ENCODE measurements around the gene RASA3.
"Not testable (repeated sequence)": the region's sequence is repeated elsewhere in the genome, so short reads cannot be mapped to it uniquely, and the experiment has no call there.

The RASA3 gene

GRCh38 chr13:114134111-114134943 lies 1.9 kb upstream of the RASA3 start:
- no peaks in the 10 kb centered on the region for H3K27me3 ChIP-seq (ENCODE audit: insufficient read depth, low read length, poor library complexity, severe bottlenecking)
- H3K4me2 ChIP-seq (ENCODE audit: low read depth, low read length, poor library complexity, severe bottlenecking): no peak overlapping the region

GRCh38 chr13:114133552-114133951 lies 1.1 kb upstream of the RASA3 start:
- H3K9me3 ChIP-seq (ENCODE audit: insufficient read depth, low read depth, low read length); H3K9me2 ChIP-seq (replicated peaks; ENCODE audit: low read depth, low read length); H3K36me3 ChIP-seq (ENCODE audit: insufficient read depth, low read length); H3K4me2 ChIP-seq (ENCODE audit: low read depth, low read length, poor library complexity, severe bottlenecking); H3K27me3 ChIP-seq (ENCODE audit: insufficient read depth, low read length, poor library complexity, severe bottlenecking); H4K20me1 ChIP-seq (ENCODE audit: insufficient read depth, low read length, poor library complexity, severe bottlenecking); H2AFZ ChIP-seq (ENCODE audit: low read length); H3K4me3 ChIP-seq (ENCODE audit: low read length, poor library complexity, severe bottlenecking); H3K9ac ChIP-seq (ENCODE audit: low read depth, low read length, poor library complexity, severe bottlenecking): not testable (repeated sequence)
- Histone ChIP-seq H3K79me2 (ENCODE audit: insufficient read depth, low read length) (peaks cover 36% of the 10 kb centered on the region), H3F3A (ENCODE audit: low read depth) (peaks cover 27% of the 10 kb centered on the region), H3K4me1 (ENCODE audit: insufficient read depth, low read length, poor library complexity, severe bottlenecking) (peaks cover 30% of the 10 kb centered on the region)

More at GRCh38 chr13:114134111-114134943, 1.9 kb upstream of the RASA3 start:
- Histone ChIP-seq H4K20me1 (ENCODE audit: insufficient read depth, low read length, poor library complexity, severe bottlenecking) (peaks cover 4% of the 10 kb centered on the region), H3K9me2 (replicated peaks; ENCODE audit: low read depth, low read length) (no peaks in the 10 kb centered on the region), H2AFZ (ENCODE audit: low read length) (no peak overlapping the region), H3K4me3 (ENCODE audit: low read length, poor library complexity, severe bottlenecking) (no peak overlapping the region), H3K36me3 (ENCODE audit: insufficient read depth, low read length) (no peaks in the 10 kb centered on the region), H3K9ac (ENCODE audit: low read depth, low read length, poor library complexity, severe bottlenecking) (no peak overlapping the region), H3F3A (ENCODE audit: low read depth) (peaks cover 25% of the 10 kb centered on the region), H3K9me3 (ENCODE audit: insufficient read depth, low read depth, low read length) (no peaks in the 10 kb centered on the region), H3K79me2 (ENCODE audit: insufficient read depth, low read length) (peaks cover 30% of the 10 kb centered on the region), H3K4me1 (ENCODE audit: insufficient read depth, low read length, poor library complexity, severe bottlenecking) (peaks cover 25% of the 10 kb centered on the region)
- TF ChIP-seq CTCF (conservative IDR thresholded peaks at IDR 0.05; ENCODE audit: low read length) (no peak), EZH2phosphoT487 (IDR thresholded peaks at IDR 0.05; ENCODE audit: borderline replicate concordance) (no peak)

- Histone ChIP-seq H3K4me2 (ENCODE audit: low read depth, low read length, poor library complexity, severe bottlenecking) (peak overlapping the region; percentile 94), H3K4me1 (ENCODE audit: insufficient read depth, low read length, poor library complexity, severe bottlenecking) (peaks cover 35% of the 10 kb centered on the region), H3K79me2 (ENCODE audit: insufficient read depth, low read length) (peaks cover 40% of the 10 kb centered on the region), H3F3A (ENCODE audit: low read depth) (peaks cover 27% of the 10 kb centered on the region)
- H3K4me3 ChIP-seq (ENCODE audit: low read length, poor library complexity, severe bottlenecking); H3K36me3 ChIP-seq (ENCODE audit: insufficient read depth, low read length); H3K9ac ChIP-seq (ENCODE audit: low read depth, low read length, poor library complexity, severe bottlenecking); H2AFZ ChIP-seq (ENCODE audit: low read length); H4K20me1 ChIP-seq (ENCODE audit: insufficient read depth, low read length, poor library complexity, severe bottlenecking); H3K9me2 ChIP-seq (replicated peaks; ENCODE audit: low read depth, low read length); H3K9me3 ChIP-seq (ENCODE audit: insufficient read depth, low read depth, low read length); H3K27me3 ChIP-seq (ENCODE audit: insufficient read depth, low read length, poor library complexity, severe bottlenecking): not testable (repeated sequence)
Measured at GRCh38 chr13:114133126-114133525, 703 bp upstream of the RASA3 start.

GRCh38 chr13:114131583-114132418 lies 622 bp downstream of the RASA3 start:
- TF ChIP-seq CTCF (conservative IDR thresholded peaks at IDR 0.05; ENCODE audit: low read length) (no peak), EZH2phosphoT487 (IDR thresholded peaks at IDR 0.05; ENCODE audit: borderline replicate concordance) (no peak)
- H3K36me3 ChIP-seq (ENCODE audit: insufficient read depth, low read length): no peaks in the 10 kb centered on the region
- H3K27me3 ChIP-seq (ENCODE audit: insufficient read depth, low read length, poor library complexity, severe bottlenecking): no peaks in the 10 kb centered on the region
- peak overlapping the region; percentile 87 for H3K4me3 ChIP-seq (ENCODE audit: low read length, poor library complexity, severe bottlenecking)
- peak overlapping the region; percentile 87 for H3K9ac ChIP-seq (ENCODE audit: low read depth, low read length, poor library complexity, severe bottlenecking)
- H4K20me1 ChIP-seq (ENCODE audit: insufficient read depth, low read length, poor library complexity, severe bottlenecking): peaks cover 15% of the 10 kb centered on the region
- peak overlapping the region; percentile 94 for H3K4me2 ChIP-seq (ENCODE audit: low read depth, low read length, poor library complexity, severe bottlenecking)
- H2AFZ ChIP-seq (ENCODE audit: low read length): peak overlapping the region; percentile 64; the same call in 1 of the 2 replicates
- H3F3A ChIP-seq (ENCODE audit: low read depth): peaks cover 27% of the 10 kb centered on the region
- H3K79me2 ChIP-seq (ENCODE audit: insufficient read depth, low read length): peaks cover 53% of the 10 kb centered on the region
- H3K9me3 ChIP-seq (ENCODE audit: insufficient read depth, low read depth, low read length): no peaks in the 10 kb centered on the region
- peaks cover 46% of the 10 kb centered on the region for H3K4me1 ChIP-seq (ENCODE audit: insufficient read depth, low read length, poor library complexity, severe bottlenecking)
- H3K9me2 ChIP-seq (replicated peaks; ENCODE audit: low read depth, low read length): no peaks in the 10 kb centered on the region
